Stromal cell of bone marrow (primary cell): Measurements from ENCODE around the gene TRHDE.

Experiments
- DNase-seq: peaks from one replicate; pipeline ENCODE4 v3.0.0-alpha.2; 2012; ENCODE audit warnings: low read depth

TRHDE gene

DNA sequence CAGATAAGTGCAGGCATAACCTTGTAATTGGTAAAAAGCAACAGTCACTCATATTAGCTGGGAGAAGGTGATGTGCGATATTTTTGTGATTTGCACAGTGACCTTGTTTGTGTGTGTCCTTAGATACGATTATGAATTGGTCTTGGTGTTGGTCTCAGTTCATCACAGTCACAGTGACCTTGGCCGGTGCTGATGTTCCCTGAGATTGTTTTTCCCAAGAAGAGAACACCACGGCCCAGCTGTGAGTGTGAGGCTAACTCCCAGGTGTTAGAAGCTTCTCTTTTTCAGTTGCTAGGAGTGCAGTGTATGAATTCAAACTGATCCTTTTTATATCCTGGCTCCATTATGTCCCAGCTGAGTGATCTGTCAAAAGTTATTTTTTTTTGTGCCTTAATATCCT is 46.2 kb downstream of the TRHDE start:
- DNase-seq = no peak

DNA sequence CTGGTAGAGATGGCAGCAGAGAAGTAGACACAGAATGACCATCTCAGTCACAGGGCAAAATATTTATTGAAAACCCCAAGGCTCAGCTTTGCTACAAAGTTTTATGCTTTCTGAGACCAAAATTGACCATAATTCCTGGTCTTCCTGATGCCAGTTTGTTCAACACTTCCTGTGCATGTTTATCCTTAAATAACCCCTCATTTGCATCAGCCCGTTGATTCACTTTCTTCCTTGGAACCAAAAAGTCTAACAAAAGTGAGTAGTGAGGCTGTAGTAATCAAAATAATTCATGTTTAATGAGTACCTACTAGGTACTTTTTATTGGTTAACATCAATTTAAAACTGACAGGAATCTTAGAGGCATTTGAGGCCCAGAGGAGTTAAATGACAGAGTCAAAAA is 51.7 kb downstream of the TRHDE start:
- DNase-seq = peak; percentile 2

DNA sequence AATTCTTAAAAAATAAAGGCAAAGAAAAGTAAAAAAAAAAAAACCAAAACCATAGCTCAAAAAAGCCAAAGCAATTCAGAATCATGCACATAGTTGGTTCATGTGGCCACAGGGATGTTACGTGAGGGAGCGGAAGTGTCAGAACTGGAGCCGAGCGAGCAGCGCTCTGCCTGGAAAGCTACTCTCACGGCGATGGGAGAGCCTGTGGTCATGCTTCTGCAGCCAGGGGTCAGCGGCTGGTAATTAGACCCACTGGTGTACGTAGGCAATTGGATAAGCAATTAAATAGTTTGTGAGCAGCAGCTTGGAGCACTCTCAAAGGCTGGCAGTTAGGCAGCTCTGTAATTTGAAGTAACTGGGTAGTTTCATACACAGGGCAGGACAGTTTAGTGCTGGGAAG is 58.1 kb downstream of the TRHDE start:
- DNase-seq = peak; percentile 4

GRCh38 chr12:72330784-72331183 is 58.6 kb downstream of the TRHDE start:
- DNase-seq = no peak

- DNase-seq = no peak
Measured at GRCh38 chr12:72337382-72337781, 65.2 kb downstream of the TRHDE start.

- DNase-seq = no peak
Measured at GRCh38 chr12:72337946-72338345, 65.8 kb downstream of the TRHDE start.

DNA sequence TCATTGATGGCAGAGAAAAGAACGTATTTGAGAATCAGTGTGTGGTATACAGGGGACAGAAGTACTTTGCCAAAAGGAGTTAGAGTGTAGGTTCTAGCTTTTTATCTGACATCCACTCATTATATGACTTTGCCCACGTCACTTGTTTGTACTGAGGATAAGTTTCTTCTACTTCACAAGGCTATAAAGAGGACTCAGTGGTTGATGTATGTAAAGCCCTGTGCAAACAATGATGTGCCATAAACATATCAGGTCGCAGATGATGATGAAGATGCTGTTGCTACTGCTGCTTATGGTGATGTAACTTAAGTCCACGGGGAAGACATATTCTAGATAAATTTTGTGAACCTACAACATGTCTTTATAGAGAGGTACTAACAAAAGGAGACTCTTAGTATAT is 66.3 kb downstream of the TRHDE start:
- no peak for DNase-seq

GRCh38 chr12:72346363-72346944 is 74.3 kb downstream of the TRHDE start:
- DNase-seq = peak; percentile 31

- no peak for DNase-seq
Measured at GRCh38 chr12:72349491-72349890, 77.3 kb downstream of the TRHDE start.

DNA sequence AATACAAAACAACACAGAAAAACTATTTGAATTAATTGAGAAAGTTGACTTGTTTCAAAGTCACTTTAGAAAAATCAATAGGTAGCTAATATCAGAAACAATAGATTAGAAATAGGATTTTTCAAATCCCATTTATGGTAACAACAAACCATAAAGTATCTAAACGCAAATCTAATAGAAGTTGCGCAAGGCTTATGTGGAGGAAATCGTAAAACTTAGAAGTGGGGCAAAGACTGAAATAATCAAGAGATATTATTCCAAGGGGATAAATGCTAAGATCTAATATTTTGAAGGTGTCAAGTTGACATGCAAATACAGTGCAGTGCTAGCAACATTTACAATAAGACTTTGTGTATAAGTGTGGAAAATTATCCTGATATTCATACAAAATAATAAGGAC is 87.2 kb downstream of the TRHDE start:
- DNase-seq = no peak

DNA sequence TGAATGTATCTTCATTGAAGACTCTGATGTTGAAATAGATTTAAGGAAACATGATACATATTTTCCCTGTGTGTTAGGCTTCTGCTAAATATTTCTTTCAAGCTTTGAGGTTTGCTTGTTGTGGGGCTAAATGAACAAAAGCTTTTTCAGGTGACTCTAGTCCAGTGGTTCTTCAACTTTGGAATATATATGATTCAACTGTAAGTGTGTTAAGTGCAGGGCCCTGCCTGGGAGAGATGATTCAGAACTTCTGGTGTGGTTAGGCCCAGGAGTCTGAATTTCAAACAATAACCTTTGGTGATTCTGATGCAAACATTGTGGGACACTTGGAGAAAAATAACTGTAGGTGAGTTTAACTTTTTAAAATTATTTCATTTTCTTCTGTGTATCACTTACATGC is 93.0 kb downstream of the TRHDE start:
- no peak for DNase-seq

- no peak for DNase-seq
Measured at GRCh38 chr12:72366255-72366654, 94.1 kb downstream of the TRHDE start.

DNA sequence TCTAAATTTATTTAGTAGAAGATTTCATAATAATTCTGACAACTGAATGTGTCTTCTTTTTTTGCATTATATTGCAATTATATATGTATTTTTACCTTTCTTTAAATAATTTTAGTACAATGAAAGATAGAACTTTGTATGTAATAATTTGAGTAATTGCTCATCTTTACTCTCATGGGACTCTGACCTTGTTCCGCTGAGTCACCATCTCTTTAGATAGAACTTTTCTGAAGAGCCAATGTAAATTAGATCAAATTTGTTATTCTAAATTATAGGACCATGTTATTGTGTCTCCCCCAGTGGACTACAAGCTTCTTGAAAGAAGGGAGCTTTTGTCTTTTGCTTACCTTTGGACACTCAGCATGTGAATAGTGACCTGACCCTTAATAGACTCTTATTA is 96.1 kb downstream of the TRHDE start:
- no peak for DNase-seq

DNA sequence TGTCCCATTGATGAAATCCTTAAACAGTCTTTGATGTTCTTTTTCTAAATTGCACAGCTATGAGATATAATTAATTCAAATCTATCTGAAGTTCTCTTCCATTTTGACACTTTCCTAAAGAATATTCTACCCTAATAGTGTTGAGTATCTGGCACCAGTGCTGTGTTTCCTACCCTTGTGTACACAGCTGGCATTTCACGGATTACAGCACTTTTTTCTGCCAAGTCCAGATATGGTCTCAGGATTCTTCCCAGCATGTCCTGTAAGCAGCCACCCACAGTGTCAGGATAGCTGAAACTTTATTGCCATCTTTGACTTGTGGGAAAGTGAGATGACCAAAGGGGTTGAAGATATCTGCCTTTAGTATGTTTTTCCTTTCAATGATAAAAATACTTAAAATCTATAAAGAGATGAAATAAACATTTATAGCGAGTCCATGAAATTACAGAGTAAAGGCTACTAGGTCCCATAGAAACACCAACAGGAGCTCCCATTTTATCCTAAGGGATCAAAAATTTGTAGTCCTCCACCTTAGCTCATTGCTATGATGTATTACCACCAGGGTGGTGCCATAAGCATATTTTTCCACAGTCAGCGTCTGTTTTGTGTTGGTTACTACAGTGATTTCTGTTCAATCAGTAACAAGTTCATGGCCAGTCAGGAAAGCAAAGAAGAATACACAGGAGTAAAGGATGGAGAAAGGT is 96.7 kb downstream of the TRHDE start:
- no peak for DNase-seq

GRCh38 chr12:72369423-72369959 is 97.3 kb downstream of the TRHDE start:
- DNase-seq = no peak

DNA sequence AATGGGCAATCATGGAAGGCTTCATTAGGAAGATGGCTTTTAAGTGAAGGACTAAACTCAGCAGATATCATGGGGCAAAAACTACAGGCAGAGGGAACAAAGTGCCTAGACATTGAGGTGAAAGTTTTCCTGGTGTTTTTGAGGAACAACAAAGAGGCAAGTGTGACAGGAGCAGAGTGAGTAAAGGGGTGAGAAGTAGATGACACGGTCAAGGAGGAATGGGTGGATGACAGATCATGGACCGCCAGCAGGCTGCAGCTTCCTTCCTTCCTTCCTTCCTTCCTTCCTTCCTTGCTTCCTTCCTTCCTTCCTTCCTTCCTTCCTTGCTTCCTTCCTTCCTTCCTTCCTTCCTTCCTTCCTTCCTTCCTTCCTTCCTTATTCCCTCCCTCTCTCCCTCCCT is 108.3 kb downstream of the TRHDE start:
- DNase-seq = no peak

DNA sequence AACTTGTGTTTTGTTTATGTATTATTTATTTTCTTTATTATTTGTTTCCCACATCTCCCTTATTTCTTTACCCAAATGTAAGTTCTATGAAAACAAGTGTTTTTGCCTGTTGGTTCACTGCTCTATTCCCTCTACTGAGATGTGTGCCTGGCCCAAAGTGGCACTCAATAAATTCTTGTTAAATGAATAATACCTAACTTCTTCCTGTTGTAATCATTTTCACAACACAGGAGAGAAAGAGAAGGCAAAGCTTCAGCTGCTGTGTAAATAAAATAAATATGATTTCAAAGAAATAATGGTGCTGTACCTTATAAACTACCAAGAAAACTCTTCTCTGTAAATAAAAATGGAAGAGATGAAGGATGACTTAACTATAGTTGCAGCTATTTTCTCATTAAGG is 116.2 kb downstream of the TRHDE start:
- DNase-seq = no peak

GRCh38 chr12:72390146-72390545 is 118.0 kb downstream of the TRHDE start:
- no peak for DNase-seq

DNA sequence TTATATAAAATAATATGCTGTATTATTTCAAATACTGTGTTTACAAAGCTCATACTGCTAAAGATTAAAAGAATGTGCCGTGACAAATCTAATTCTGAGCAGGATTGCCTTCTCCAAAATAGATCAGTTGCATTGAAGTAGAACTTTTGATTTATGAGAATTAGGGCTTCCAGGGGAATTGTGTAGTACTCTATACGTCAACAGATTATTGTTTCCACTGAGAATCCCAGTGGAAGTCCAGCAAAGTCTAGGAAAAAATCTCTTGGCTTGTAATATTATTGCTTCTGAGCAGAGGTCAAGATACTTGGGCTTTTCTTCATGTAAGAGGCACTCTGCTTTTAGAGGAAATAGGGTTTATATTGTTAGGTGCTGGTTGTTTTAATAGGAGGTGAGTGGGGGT is 133.9 kb downstream of the TRHDE start:
- no peak for DNase-seq

DNA sequence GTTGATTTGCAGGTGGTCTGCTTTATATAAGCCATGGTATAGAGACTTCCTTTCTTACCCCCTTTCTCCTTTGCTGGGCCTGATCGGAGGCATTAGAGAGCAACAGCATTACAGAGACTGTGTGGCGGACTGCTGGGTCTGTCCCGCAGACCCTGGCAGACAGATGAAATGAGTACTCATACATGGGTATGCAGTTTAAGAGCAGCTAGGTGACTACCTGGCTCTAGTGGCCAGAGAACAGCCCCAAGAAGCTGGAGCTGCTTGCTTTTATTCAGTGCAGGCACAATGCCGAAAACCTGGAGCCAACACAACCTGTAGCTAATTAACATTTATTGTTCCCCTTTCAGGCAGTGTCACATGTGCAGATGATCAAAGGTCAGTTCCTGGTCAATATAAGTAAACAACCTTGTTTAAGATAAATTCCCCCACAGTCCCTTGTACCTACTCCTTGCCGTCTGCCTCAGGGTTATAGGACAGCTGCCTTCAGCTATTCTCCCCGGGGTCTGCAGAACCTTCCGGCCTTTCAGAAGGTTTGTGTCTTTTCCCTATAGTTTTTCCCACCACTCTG is 160.0 kb downstream of the TRHDE start:
- no peak for DNase-seq

- no peak for DNase-seq
Measured at GRCh38 chr12:72433298-72433697, 161.1 kb downstream of the TRHDE start.

GRCh38 chr12:72434999-72435398 is 162.8 kb downstream of the TRHDE start:
- no peak for DNase-seq

DNA sequence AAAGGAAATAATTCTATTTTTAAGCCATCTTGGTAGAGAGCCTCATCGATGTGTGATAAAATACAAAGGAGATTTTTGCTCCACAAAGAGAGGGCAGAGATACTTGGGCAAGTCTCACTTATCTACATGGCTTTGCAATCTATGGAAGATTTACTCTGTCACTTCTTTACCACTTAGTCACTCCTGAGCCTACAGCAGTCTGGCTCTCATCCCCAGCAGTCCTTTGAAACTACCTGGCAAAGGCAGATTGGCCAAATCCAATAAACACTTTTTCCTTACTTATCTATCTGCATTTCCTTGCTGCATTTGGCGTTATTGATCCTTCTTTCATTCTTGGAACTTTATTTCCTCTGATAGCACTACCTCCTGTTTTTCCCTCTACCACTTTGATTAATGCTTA is 170.0 kb downstream of the TRHDE start:
- no peak for DNase-seq

GRCh38 chr12:72444125-72444524 is 172.0 kb downstream of the TRHDE start:
- DNase-seq = no peak
